ENCODE results near the gene C1QTNF9.
A peak's percentile ranks its signal among the peaks of the same experiment; 100 is the strongest.
"Not testable (repeated sequence)": the region's sequence is repeated elsewhere in the genome, so short reads cannot be mapped to it uniquely, and the experiment has no call there.

The C1QTNF9 gene, protein sequence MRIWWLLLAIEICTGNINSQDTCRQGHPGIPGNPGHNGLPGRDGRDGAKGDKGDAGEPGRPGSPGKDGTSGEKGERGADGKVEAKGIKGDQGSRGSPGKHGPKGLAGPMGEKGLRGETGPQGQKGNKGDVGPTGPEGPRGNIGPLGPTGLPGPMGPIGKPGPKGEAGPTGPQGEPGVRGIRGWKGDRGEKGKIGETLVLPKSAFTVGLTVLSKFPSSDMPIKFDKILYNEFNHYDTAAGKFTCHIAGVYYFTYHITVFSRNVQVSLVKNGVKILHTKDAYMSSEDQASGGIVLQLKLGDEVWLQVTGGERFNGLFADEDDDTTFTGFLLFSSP

DNA sequence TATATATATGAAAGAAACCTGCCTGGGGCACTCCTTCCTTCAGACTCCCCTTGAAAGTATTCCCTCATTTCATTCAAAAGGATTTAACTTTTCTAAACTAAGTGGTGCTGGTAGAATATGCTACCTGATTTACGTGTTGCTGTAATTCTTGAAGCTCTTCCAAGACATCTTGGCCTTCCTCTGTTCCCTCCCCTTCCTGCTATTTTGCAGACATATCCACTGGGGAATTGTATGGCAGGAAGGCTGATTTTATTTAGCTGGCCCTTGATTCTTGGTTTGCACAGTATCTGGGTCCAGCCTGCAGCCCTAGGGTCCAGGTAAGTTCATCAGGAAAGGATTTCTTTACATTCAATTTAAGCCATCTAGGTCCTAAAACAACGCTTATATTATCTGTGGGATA lies at the start of gene C1QTNF9:
Gene C1QTNF9 (plus strand): TSS at position 281 of the 400 bp plus-strand sequence. CDS start 6,424 bp downstream, outside the sequence.
- not testable (repeated sequence) for DNase-seq (ENCODE audit: low spot score)

GRCh38 chr13:24261566-24261965 lies 47.8 kb upstream of the C1QTNF9 start:
- peak; percentile 60 for DNase-seq (ENCODE audit: low spot score)

DNA sequence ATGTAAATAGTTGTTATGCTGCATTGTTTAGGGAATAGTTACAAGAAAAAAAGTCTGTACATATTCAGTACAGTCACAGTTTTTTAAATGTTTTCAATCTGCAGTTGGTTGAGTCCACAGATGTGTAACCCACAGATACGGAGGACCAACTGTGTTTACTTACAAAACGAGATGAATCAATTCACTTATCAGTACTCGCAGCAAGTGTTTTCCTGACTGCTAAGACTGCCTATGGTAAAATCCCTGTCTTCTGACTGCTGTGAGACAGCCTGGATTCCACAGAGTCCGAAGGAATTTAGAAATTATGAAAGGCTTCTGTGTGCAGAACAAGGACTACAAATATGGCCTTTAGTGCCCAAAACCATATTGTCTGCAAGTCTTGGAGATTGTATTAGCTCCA lies 45.7 kb upstream of the C1QTNF9 start:
- DNase-seq (ENCODE audit: low spot score): no peak

DNA sequence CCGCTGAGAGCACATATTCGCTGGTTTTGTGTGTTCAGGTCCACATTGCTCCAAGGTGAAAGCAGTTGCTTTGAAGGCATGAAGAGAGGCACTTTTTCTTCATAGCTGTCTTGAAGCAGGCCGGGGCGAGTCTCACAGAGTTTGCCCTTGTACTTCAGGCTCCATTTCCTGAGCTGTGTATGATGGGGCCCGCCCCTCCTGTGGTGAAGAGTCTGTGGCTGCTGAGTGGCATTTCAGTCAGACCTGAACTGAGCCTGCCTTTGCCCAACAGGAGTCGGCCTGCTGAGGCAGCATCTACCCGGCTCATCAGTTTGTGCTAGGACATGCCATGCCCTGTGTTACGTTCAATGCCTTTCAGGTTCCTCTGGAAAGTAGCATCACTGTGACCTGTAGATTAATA lies 44.4 kb upstream of the C1QTNF9 start:
- DNase-seq (ENCODE audit: low spot score): peak; percentile 86

- no peak for DNase-seq (ENCODE audit: low spot score)
These were observed 43.9 kb upstream of the C1QTNF9 start for GRCh38 chr13:24265453-24265852.

- peak; percentile 56 for DNase-seq (ENCODE audit: low spot score)
These were observed 42.1 kb upstream of the C1QTNF9 start for GRCh38 chr13:24267274-24267673.

DNA sequence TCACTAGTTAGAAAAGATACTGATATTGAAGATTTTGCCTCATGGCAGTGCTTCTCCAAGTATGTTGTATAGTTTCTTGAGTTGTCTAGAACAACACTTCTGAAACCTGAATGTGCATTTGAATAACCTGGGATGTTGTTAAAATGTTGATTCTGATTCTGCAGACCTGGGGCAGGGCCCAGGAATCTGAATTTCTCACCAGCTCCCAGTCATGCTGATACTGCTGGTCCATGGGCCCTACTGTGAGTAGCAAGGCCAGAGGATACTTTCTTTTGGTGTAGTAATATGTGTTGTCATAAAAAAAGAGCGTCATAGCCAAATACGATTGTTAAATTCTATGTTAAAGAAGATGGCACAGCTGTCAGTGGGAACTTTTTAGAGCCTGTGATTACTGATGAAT lies 41.6 kb upstream of the C1QTNF9 start:
- no peak for DNase-seq (ENCODE audit: low spot score)

DNA sequence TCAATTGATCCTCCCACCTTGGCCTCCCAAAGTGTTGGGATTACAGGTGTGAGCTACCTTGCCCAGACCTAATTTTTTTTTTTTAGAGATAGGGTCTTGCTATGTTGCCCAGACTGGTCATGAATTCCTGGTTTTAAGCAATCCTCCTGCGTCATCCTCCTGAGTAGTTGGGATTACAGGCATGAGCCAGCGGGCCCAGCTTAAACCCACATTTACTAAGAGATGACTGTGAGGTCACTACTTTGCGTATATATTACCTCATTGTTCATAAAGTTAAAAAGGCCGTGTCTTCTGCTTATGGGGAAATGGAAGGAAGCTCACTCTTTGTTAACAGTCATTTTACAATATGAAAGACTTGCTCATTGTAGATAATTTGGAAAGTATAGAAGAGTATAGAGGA lies 39.6 kb upstream of the C1QTNF9 start:
- DNase-seq (ENCODE audit: low spot score): no peak

GRCh38 chr13:24270639-24271141 lies 38.7 kb upstream of the C1QTNF9 start:
- DNase-seq (ENCODE audit: low spot score): peak; percentile 62

- no peak for DNase-seq (ENCODE audit: low spot score)
These were observed 38.2 kb upstream of the C1QTNF9 start for GRCh38 chr13:24271231-24271600.

- DNase-seq (ENCODE audit: low spot score): peak; percentile 84
These were observed 37.6 kb upstream of the C1QTNF9 start for GRCh38 chr13:24271601-24272451.

DNA sequence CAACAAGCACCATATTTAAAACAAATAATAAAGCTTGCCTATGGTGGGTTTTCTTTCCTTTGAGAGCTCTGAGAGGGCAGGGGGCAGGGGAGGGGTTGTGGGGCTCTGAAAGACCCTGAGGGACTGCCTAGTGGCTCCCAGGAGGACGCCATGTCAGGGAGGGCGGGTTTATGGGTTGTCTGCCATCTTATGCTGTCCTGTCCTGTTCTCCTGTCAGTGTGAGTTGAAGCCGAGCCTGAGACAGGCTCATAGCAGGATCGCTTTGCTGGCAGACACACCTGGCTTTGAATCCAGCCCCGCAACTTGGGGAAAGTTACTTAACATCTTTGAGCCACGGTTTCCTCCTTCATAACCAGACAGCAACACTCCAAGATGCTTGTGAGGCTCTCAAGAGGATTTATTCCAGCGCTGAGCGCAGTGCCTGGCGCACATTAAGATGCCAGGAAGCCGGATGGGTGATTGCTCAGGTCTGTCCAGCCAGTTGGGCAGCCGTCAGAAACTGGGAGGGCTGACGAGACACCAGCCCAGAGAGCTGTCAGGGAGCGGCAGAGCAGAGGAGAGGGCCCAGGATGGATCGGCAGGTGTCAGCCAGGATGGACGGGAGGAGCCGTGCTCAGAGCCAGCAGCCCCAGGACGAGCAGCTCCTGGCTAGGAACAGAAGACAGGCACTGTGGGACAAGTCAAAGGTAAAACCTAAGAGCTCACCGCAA lies 36.8 kb upstream of the C1QTNF9 start:
- no peak for DNase-seq (ENCODE audit: low spot score)

DNA sequence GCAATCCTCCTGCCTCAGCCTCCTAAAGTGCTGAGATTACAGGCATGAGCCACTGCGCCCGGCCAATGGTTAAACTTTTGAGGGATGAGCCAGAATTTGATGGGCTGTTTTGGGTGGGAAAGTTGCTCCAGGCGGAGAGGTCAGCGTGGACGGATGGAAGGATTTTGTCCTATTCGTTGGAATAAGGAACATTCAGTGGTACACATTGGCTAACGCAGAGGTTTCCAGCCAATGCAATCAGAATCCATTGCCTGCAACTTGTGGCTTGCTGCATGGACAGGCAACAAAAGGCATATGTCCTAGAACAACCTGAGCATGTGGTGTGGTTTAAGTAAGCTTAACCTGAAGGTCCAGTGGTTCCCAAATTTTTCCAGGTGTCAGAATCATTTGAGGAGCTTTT lies 35.5 kb upstream of the C1QTNF9 start:
- no peak for DNase-seq (ENCODE audit: low spot score)

DNA sequence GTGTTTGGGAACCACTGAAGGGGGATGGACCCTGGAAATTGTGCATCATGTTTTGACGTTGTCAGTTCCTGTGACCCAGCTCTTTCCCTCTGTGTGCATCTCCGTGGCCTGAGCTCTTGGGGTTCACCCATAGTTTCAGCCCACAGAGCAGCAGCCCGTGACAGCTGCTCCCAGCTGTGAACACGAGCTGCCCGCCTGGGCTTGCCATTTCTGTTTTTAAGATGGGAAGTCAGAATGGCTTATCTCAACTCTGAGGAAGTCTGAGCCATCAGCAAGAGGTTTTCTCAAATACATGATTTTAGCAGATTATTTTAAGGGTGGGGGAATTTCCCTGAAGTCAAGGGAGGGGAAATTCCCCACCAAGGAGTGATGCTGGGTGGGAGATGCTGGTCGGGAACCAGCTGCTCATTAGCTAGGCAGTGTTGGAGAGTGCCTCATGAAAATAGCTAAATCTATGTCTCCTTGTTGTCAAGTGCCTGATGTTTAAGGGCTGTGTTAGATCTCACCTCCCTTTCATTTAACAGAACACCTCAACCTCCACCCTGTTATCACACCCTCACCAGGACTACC lies 34.8 kb upstream of the C1QTNF9 start:
- peak; percentile 55 for DNase-seq (ENCODE audit: low spot score)

DNA sequence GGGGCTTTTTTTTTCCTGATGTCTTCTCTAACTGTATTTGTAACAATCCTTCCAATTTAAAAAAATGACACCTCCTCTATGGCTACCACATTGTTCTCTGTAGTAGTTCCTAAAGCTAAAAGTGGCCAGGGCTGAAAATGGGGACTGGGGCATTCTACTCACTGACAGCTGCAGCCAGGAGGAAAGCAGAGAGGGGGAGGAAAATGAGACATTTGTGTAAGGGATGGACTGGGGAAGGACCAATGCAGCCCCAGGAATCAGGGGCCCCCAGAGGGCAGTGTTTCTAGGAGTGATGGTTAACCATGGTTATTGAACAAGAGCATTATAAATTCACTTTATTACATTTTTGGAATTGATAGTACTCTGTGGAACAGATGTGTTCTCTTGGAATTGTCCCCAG lies 34.3 kb upstream of the C1QTNF9 start:
- no peak for DNase-seq (ENCODE audit: low spot score)

- peak; percentile 44 for DNase-seq (ENCODE audit: low spot score)
These were observed 33.1 kb upstream of the C1QTNF9 start for GRCh38 chr13:24276306-24276705.

- no peak for DNase-seq (ENCODE audit: low spot score)
These were observed 32.5 kb upstream of the C1QTNF9 start for GRCh38 chr13:24276861-24277260.

GRCh38 chr13:24277761-24278160 lies 31.6 kb upstream of the C1QTNF9 start:
- DNase-seq (ENCODE audit: low spot score): no peak

DNA sequence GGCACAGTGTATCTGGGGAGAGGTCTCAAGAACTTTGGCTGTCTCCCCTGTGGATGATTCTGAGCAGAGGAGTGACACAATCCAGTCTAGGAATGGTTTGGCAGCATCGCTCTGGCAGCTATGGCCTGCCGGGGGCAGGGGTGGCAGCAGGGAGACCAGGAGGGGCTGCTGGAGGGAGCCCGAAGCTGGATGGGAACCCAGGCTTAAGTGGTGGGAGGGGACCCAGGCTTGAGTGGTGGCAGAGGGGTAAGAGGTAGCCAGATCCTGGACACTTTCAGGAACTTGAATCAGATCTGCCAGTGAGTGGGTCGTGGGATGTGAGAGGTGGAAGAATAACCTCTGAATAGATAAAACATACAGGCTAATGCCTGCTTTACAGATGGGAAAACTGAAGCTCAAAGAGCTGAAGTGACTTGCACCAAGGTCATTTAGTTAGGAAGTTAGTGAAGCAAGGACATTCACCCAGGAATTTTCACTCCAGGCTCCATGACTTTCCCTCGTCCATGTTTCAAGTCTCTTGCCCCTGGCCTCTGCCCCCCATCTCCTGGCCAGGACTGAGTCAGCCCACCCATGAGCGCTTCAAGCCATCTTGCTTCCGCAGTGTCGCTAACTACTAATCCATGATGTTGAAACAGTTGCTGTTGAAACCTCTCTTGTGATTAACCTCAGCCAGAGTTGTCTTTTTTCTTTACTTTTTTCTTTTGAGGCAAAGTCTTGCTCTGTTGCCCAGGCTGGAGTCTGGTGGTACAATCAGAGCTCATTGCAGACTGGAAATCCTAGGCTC lies 29.9 kb upstream of the C1QTNF9 start:
- no peak for DNase-seq (ENCODE audit: low spot score)

GRCh38 chr13:24280720-24281119 lies 28.7 kb upstream of the C1QTNF9 start:
- DNase-seq (ENCODE audit: low spot score): no peak
